Astrocyte (in vitro differentiated cells and primary cell): ENCODE data around the gene RNF125.

Source experiments
- CTCF ChIP-seq: IDR thresholded peaks from 2 replicates; pipeline ENCODE4 v1.5.1; 2011; ENCODE audit warnings: low read depth, mild to moderate bottlenecking, inconsistent platforms, low read length, moderate library complexity; ENCODE audit not compliant: insufficient read depth
- EZH2 ChIP-seq: IDR thresholded peaks from 2 replicates; pipeline ENCODE4 v1.6.1; 2012; ENCODE audit warnings: mild to moderate bottlenecking, low read length, inconsistent platforms; ENCODE audit not compliant: insufficient read depth

GRCh38 chr18:32026491-32027086 lies 8.0 kb downstream of the RNF125 start:
- TF ChIP-seq EZH2 (no peak), CTCF (no peak)
